ENCODE measurements around the gene AKT1S1. TPM values are rescaled to one million over a fixed set of nuclear protein-coding genes. Genes with fewer than 3 reads are reported as not detected.

AKT1S1 gene
- total RNA-seq, 2 experiments from 2014 or later = 21.0 to 22.7 TPM

DNA sequence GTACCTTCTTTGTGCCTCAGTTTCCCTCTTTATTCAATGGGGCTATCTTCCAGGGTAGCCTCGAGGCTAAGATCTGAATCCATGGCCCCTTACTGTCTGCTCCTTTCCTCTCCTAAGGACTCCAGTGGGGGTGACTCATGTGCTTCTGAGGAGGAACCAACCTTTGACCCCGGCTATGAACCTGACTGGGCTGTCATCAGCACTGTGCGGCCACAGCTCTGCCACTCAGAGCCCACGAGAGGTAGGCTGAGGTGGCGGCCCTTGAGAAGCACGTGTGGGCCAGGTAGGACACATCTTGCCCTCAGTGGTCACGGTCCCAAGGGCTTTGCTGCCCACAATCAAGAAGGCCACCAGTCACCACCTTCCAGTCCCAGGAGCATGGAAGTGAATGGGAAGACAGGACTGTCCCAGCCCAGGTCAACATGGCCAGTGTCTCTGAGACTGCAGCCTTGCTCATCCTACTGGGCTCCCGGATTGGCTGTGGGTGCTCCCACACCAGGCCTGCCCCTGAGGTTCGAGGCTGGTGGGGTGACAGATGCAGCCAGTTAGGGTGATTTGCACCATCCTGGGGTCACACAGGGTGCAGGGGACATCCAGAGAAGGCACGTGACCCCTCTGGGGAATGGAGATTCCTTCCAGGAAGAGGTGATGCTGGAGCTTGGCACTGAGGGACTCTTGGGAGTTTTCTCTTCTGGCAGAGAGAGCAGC is 3.2 kb upstream of the AKT1S1 start:
- Mint-ChIP-seq H3K36me3 (peaks cover 28% of the 10 kb centered on the region), H3K4me3 (no peak overlapping the region), H3K27ac (no peak overlapping the region), H3K27me3 (no peaks in the 10 kb centered on the region), H3K9me3 (no peaks in the 10 kb centered on the region), H3K4me1 (peaks cover 17% of the 10 kb centered on the region)
- no peak for DNase-seq

DNA sequence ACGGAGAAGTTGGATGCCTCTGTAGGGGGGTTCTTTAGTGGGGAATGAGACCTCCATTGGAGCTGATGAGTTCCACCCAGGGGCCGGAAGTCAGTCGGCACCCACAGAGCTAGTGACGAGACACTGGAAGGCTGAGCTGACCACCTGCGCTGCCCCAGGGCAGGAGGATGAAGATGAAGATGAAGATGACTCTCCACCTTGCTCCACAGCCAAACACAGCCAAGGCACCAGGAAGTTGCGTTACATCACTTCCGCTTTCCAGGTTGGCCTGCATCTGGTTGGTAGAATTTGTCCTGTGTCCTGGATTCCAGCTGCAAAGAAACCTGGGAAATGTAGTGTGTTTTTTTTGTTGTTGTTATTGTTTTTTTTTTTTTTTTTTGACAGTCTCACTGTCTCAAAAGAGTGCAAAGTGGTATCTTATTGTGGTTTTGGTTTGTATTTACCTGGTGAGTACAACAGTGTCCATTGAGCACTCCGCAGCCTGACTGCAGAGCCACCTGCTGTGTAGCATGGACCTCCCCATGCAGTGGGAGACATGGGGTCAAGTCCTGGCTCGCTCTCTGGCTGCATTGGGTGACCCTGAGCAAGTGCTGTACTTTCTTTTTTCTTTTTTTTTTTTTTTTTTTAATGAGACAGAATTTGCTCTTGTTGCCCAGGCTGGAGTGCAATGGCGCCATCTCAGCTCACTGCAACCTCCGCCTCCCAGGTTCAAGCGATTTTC is 2.2 kb upstream of the AKT1S1 start:
- Mint-ChIP-seq H3K4me3 (peak overlapping the region; percentile 4), H3K27ac (peak overlapping the region; percentile 42), H3K27me3 (no peaks in the 10 kb centered on the region), H3K4me1 (peaks cover 21% of the 10 kb centered on the region), H3K36me3 (peaks cover 25% of the 10 kb centered on the region), H3K9me3 (no peaks in the 10 kb centered on the region)
- DNase-seq = no peak

DNA sequence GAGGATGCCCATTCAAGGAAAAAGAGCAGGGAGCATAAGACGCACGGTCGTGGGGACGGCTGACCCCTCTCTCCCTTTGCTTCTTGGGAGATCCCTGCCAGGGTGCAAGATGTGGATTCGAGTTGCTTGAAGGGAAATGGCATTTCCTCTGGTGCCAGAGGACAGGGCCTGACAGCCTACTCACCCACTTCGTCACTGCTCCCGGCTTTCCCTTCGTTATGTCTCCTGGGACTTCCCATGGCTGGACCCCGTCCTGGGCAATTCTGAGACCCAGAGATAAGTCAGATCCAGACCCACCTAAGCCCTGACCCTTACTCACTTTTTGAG is 1.6 kb upstream of the AKT1S1 start:
- H3K27ac Mint-ChIP-seq = peak overlapping the region; percentile 42
- no peaks in the 10 kb centered on the region for H3K9me3 Mint-ChIP-seq
- no peak overlapping the region for H3K4me3 Mint-ChIP-seq
- peaks cover 25% of the 10 kb centered on the region for H3K36me3 Mint-ChIP-seq
- DNase-seq = no peak
- H3K27me3 Mint-ChIP-seq = no peaks in the 10 kb centered on the region
- H3K4me1 Mint-ChIP-seq = peaks cover 21% of the 10 kb centered on the region

DNA sequence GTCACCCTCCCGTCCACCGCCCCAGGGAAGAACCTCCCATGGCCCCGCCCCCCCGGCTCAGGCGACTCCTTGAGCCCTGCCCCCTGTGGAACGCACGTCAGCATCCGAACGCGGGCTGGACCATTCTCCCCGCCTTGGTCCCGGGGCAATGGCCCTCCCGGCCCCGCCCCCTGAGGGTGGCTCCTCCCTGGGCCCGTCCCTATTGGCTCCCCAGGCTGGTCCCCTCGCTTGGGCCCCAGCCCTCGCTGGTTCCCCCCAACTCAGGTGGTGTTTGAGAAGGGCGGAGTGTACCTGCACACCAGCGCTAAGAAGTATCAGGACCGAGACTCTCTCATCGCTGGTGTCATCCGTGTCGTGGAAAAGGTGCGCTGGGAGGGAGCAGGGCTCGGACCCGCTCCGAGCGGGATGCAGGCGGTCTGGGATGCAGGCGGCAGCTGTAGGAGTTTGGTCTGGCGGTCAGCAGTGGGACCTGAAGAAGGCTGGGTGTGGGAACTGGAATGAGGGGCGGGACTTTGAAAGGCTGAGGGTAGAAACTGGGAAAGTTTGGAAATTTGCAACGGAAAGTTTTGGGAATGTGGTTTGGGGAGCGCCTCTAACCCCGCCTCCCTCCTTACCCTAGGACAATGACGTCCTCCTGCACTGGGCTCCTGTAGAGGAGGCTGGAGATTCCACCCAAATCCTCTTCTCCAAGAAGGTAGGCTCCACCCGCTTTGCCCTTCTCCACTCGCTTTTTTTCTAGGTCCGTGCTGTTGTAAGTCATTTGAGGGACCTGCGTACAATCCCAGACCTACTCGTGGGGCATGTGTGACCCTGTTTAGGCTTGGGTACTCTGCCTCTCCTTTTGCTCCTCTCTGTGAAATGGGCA is 956 bp upstream of the AKT1S1 start:
- DNase-seq = peak; percentile 99
- H3K27ac Mint-ChIP-seq = no peak overlapping the region
- H3K9me3 Mint-ChIP-seq = no peaks in the 10 kb centered on the region
- no peaks in the 10 kb centered on the region for H3K27me3 Mint-ChIP-seq
- peaks cover 21% of the 10 kb centered on the region for H3K4me1 Mint-ChIP-seq
- H3K4me3 Mint-ChIP-seq = no peak overlapping the region
- H3K36me3 Mint-ChIP-seq = peaks cover 19% of the 10 kb centered on the region

DNA sequence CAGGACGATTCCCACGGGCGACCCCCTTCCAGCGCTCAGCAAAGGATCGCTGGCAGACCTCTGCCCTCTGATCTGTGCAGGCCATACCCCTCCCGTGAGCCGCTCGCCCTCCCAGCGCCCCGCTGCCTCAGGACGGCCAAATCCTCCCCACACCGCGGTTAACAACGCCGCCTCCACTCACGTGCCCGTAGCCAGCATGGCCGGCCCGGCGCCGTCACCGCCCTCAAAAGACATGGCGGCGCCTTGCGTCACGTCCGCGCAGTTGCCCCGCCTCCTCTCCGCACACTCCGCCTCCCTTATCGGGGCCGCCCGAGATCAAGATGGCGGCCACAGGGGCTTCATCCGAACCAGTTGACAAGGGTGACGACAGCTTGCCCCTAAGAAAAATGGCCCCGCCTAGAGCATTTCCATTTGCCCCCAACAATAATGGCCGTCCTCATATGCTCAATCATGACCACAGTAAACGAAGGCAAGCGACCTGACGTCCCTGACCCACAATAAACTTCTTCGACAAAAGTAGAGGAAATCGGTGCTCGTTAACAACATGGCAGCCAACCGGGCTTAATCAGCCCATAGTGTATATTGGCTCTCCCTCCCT is 634 bp downstream of the AKT1S1 start:
- peak; percentile 98 for DNase-seq
- Mint-ChIP-seq H3K9me3 (no peaks in the 10 kb centered on the region), H3K27me3 (no peaks in the 10 kb centered on the region), H3K36me3 (peaks cover 12% of the 10 kb centered on the region), H3K27ac (no peak overlapping the region), H3K4me3 (no peak overlapping the region), H3K4me1 (peaks cover 27% of the 10 kb centered on the region)

DNA sequence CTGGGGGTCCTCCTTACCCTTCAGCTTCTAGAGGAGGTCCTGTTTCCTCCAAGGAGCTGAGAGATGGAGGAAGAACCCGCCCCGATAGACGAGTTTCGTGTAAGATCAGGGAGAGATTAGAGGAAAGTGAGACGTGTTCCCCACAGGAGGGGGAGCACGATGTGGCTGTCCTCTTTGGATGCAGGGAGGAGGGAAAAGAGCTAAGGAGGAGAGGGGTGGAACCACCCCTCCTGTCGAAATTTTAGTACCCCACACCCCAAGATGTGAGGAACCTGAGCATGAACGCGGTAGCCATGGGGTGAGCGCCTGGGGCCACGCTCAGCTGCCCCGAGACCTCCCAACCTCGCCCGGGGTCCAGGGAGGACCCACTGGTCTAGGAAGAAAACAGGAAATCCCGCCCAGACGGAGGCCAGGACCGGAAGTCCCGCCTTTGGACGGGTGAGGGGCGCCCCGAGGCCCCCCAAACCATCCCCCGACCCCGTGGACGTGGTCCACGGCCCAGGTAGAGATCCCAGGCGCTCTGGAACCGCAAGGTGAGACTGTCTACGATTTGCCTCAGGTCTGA is 1.2 kb downstream of the AKT1S1 start:
- DNase-seq = peak; percentile 57
- Mint-ChIP-seq H3K36me3 (peaks cover 10% of the 10 kb centered on the region), H3K4me3 (no peak overlapping the region), H3K9me3 (no peaks in the 10 kb centered on the region), H3K4me1 (peaks cover 27% of the 10 kb centered on the region), H3K27me3 (no peaks in the 10 kb centered on the region), H3K27ac (no peak overlapping the region)

DNA sequence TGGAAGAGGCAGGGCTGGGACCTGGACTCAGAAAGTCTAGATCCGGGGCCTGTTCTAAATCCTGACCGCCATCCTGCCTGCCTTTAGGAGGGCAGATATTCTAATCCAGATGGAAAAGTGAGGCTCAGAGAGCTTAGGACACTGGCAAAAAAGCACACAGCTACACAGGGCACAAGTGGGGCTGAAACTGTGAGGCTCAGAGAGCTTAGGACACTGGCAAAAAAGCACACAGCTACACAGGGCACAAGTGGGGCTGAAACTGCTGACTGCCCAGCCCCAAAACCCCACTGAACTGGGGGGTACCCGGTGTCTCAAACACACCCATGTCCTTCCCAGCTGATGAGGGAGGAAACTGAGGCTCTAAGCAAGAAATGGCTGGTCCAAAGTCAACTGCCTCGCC is 2.0 kb downstream of the AKT1S1 start:
- peaks cover 10% of the 10 kb centered on the region for H3K36me3 Mint-ChIP-seq
- H3K4me1 Mint-ChIP-seq = peaks cover 31% of the 10 kb centered on the region
- no peak for DNase-seq
- H3K27ac Mint-ChIP-seq = peak overlapping the region; percentile 50
- no peaks in the 10 kb centered on the region for H3K27me3 Mint-ChIP-seq
- H3K9me3 Mint-ChIP-seq = no peaks in the 10 kb centered on the region
- H3K4me3 Mint-ChIP-seq = no peak overlapping the region

DNA sequence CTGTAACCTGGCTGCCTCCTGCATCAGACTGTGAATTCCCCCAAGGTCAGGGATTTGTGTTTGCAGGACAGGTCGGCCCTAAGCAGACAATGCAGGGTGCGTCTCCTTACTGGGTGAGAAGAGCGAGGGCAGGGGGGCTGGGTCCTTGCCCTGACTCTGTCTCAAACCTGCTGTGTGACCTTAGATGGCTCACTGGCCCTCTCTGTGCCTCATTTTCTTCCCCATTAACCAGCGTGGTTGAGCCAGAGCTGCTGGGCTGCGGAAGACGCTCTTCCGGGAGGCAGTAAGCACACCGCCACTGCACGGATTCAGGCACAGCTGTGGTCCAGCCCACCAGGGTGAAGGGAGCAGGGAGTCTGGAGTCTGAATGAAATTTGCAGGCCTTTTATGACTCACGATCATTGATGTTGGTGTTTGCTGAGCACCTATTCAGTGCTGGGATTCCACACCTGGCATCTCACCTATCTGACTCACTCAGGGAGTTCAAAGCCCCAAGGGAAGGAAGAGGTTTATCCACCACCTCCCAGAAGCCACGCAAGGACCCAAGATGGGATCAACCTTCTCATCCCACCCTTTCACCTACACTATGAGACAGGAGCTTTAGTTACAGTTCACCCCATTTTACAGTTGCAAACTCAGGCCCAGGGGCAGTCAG is 2.5 kb downstream of the AKT1S1 start:
- no peak for DNase-seq
- Mint-ChIP-seq H3K4me3 (no peak overlapping the region), H3K36me3 (peaks cover 10% of the 10 kb centered on the region), H3K4me1 (peaks cover 32% of the 10 kb centered on the region), H3K27me3 (no peaks in the 10 kb centered on the region), H3K9me3 (no peaks in the 10 kb centered on the region), H3K27ac (peak overlapping the region; percentile 50)

DNA sequence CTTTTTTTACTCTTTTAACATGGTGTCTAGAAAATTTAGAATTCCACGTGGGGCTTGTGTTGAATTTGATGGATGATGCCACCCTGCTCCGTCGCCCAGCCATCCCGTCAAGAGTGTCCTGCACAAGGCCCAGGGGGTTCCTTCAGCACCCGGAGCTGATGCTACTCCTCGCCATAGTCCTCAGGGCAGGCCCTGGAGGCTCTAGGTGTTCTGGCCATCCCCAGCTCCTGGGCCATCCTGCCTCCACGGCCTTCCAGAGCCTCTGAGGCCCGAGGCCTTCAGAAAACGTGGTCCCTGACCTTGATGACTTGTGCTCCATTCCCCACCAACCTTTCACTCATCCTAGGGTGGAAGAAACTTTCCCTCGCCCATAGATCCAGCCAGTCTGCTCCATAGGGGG is 3.3 kb downstream of the AKT1S1 start:
- Mint-ChIP-seq H3K27me3 (no peaks in the 10 kb centered on the region), H3K4me3 (no peak overlapping the region), H3K27ac (no peak overlapping the region), H3K4me1 (peaks cover 26% of the 10 kb centered on the region), H3K36me3 (peaks cover 2% of the 10 kb centered on the region), H3K9me3 (no peaks in the 10 kb centered on the region)
- no peak for DNase-seq

DNA sequence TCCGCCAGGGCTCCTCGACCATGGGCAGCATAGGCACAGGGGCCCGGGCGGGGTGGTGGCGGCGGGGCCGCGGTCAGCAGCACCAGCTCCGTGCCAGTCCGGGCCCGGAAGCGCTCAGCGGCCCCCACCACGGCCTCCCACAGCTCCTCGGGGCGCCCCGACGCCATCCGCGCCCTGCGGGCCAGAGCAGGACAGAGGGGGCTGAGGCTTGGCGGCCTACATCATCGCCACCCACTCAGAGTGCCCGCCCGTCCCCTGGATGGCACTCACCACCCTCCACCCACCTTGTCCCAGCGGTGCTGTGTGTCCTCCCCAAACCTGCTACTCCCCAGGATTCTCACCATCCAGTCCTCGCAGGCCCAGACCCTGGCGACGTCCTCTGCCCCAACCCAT is 4.0 kb downstream of the AKT1S1 start:
- Mint-ChIP-seq H3K4me1 (peaks cover 24% of the 10 kb centered on the region), H3K9me3 (no peaks in the 10 kb centered on the region), H3K36me3 (no peaks in the 10 kb centered on the region), H3K27me3 (no peaks in the 10 kb centered on the region), H3K27ac (no peak overlapping the region), H3K4me3 (no peak overlapping the region)
- DNase-seq = no peak

DNA sequence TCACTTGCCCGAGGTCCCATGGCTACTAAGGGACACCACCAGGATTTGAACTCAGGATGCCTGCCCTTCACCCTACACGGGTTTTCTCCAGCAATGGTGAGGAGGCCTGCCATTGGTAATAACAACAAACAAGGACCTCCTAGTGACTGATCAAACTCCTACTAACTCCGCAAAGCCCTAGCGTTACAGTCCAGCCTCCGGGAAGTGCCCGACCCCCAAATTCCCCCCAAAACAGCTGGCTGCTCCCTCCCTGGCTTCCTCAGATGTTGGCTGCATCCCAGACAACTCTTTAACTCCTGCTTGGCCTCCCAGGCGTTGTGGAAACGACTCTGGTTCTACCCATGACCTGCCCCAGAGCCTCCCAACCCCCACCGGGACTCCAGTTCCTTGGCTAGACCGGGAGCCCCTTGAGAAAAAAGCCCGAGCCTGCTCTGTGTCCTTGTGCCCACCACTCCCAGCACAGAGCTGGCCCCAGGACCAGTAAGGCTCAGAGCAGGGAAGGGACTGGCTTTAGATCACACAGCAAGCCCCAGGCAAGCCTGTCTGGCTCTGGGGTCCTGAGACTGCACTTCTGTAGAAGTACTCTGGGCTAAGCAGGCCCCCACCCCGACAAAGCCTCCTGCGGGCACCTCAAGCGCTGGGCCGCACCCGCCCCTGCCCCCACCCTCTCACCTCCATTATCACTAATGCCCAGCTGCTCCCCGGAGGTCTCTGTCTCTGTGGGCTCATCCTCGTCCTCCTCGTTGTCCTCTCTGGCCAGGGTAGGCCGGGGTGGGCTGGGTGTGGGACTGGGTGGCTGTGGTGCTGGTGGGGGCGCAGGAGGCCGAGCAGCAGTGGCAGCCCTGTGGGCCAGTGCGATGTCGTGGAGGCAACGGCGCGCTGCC is 4.7 kb downstream of the AKT1S1 start:
- H3K9me3 Mint-ChIP-seq = no peaks in the 10 kb centered on the region
- no peaks in the 10 kb centered on the region for H3K36me3 Mint-ChIP-seq
- DNase-seq = no peak
- H3K27ac Mint-ChIP-seq = no peak overlapping the region
- H3K4me3 Mint-ChIP-seq = no peak overlapping the region
- no peaks in the 10 kb centered on the region for H3K27me3 Mint-ChIP-seq
- H3K4me1 Mint-ChIP-seq = peaks cover 27% of the 10 kb centered on the region

DNA sequence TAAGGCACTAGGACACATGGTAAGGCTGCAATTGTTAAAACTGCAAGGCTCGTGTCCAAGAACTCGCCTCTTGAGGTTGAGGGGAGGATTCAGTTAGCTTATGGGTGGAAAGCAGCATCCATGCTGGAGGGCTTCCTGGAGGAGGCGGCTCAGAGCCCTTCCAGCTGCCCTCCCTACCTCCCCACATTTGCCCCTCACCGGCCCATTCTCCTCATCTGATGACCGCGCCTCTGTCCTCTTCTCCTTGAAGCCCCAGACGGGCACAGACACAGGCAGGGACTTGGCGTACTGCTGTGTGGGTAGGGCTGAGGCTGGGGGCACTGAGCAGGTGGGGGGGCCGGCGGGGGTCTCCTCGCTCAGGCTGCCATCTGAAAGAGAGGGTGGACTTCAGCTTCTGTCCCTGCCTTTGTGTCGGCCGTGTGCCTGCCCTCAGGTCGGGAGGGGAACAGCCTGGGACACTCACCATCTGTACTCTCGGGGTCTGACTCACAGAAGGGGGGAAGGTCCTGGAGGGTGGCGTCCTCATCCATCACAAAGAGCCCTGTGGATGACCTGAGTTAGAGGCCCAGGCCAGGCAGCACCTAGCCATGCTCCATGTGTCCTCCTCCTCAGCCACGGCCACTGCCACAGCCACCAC is 5.7 kb downstream of the AKT1S1 start:
- Mint-ChIP-seq H3K9me3 (no peaks in the 10 kb centered on the region), H3K4me3 (no peak overlapping the region), H3K36me3 (no peaks in the 10 kb centered on the region), H3K27ac (no peak overlapping the region), H3K27me3 (no peaks in the 10 kb centered on the region), H3K4me1 (peaks cover 31% of the 10 kb centered on the region)
- no peak for DNase-seq

DNA sequence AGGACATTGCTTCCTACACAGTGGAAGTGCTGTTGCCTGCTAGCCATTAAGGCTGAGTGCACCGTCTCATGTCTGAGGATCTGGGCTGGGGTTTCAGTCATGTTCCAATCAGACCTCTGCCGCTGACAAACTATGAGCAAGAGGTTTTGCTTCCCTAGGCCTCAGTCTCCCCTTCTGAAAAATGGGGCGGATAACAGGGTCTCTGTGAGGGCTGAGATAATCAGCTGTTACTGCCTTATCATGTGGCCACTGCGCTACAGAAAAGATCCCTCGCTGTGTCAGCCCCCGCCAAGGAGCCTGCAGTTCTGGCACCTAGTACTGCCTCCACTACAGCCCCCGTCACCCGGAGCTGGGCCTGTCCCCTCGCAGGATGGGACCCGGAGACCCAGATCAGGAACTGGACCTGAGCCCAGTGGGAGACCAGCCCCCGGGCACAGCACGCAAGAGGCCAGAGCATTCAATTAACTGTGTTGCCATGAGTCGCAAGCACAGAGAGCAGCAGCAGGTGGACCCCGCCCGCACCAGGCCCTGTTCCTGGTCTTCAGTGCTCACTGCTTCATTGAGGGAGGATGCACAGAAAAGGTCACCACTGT is 6.8 kb downstream of the AKT1S1 start:
- no peaks in the 10 kb centered on the region for H3K9me3 Mint-ChIP-seq
- peak overlapping the region; percentile 73 for H3K27ac Mint-ChIP-seq
- no peaks in the 10 kb centered on the region for H3K27me3 Mint-ChIP-seq
- H3K4me1 Mint-ChIP-seq = peaks cover 38% of the 10 kb centered on the region
- no peak overlapping the region for H3K4me3 Mint-ChIP-seq
- no peak for DNase-seq
- peaks cover 8% of the 10 kb centered on the region for H3K36me3 Mint-ChIP-seq
